HG03354 (cell line): Measurements from ENCODE around the gene NQO2.
"Not testable (repeated sequence)": the region's sequence is repeated elsewhere in the genome, so short reads cannot be mapped to it uniquely, and the experiment has no call there.

Source experiments
- ATAC-seq: cut with Tn5 transposase; IDR thresholded peaks from one replicate; pipeline ENCODE4 v1.9.1; 2021; ENCODE audit warnings: mild to moderate bottlenecking; ENCODE audit not compliant: unreplicated experiment, poor library complexity, severe bottlenecking

Gene NQO2

DNA sequence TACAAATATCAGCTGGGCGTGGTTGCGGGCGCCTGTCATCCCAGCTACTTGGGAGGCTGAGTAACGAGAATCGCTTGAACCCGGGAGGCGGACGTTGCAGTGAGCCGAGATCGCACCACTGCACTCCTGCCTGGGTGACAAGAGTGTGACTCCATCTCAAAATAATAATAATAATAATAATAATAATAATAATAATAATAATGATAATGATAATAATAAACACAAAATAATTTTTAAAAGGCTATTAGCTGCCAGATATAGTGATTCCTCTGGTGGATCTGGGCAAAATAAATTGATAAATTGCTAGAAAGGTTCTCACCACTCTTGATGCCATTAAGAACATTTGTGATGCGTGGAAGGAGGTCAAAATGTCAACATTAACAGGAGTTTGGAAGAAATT is 60.4 kb downstream of the NQO2 start:
- ATAC-seq: not testable (repeated sequence)

DNA sequence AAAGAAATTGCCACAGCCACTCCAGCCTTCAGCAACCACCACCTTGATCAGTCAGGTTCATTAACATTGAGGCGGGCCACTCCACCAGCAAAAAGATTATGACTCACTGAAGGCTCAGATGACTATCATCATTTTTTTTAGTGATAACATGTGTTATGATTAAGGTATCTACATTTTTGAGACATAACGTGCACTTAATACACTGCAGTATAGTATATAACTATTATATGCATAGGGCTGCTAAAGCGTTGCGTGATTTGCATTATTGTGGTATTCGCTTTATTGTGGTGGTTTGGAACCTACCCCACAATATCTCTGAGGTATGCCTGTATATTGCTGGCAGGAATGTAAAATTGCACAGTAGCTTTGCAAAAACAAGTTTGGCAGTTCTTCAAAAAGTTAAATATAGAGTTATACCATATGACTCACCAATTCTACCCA is 61.8 kb downstream of the NQO2 start:
- no peak for ATAC-seq

DNA sequence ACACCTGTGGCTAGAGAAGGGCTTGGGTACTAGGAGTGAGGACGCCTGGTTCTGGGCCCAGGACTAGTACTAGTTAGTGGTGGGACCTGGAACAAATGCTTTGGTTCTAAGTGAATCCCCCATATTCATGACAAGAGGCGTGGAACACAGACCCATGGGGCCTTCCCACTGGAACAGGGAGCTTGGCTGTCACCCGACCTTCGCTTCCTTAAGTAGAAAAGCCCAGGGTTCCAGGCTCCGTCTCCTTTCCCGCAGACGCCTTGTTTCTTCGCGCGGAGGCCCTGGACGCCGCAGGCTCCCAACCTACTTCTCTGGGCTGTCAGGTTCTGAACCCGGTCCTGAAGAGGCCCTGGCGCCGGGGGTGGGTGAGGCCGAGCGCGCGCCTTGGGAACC is 63.6 kb downstream of the NQO2 start:
- not testable (repeated sequence) for ATAC-seq

DNA sequence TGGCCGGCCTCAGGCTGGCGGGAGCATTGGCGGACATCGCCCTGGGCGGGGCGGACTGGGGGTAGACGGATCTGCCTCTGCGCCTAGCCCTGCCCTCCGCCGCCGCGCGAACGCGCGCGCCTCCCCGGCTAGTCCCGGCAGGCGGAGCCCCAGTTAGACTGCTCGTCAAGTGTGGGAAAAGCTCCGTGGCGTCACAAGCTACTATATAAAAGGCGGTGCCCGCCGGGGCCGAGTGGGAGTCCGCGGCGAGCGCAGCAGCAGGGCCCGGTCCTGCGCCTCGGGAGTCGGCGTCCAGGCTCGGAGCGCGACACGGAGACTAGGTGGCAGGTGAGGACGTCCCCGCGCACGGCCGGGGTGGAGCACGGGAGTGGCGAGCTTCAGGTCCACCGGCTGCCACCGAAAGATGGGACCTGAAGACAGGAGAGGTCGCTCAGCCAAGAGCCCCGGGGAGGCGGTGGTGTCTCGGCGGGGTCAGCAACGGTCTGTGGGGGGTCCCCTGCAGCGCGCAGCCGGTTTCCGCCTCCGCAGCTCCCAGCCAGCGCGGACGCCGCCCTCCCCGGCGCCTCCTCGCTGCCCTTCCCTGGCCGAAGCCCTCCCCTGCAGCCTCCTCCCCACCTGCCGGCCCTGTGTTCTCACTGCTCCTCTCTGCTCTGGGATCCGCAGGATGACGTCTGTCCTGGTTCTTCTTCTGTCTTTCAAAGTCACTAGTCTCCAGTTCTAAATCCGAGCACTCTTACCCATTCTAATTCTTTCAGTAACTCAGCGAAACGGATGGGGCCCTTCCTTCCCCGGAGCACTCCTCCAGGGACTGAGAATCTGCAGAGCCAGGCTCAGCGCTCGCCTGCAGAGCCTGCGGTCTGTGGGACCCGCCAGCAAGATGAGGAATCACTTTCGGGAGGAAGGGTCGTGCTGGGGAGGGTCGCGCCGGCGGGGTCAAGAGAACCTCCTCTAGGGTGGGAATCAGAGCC is 64.3 kb downstream of the NQO2 start:
- ATAC-seq: peak; percentile 57

DNA sequence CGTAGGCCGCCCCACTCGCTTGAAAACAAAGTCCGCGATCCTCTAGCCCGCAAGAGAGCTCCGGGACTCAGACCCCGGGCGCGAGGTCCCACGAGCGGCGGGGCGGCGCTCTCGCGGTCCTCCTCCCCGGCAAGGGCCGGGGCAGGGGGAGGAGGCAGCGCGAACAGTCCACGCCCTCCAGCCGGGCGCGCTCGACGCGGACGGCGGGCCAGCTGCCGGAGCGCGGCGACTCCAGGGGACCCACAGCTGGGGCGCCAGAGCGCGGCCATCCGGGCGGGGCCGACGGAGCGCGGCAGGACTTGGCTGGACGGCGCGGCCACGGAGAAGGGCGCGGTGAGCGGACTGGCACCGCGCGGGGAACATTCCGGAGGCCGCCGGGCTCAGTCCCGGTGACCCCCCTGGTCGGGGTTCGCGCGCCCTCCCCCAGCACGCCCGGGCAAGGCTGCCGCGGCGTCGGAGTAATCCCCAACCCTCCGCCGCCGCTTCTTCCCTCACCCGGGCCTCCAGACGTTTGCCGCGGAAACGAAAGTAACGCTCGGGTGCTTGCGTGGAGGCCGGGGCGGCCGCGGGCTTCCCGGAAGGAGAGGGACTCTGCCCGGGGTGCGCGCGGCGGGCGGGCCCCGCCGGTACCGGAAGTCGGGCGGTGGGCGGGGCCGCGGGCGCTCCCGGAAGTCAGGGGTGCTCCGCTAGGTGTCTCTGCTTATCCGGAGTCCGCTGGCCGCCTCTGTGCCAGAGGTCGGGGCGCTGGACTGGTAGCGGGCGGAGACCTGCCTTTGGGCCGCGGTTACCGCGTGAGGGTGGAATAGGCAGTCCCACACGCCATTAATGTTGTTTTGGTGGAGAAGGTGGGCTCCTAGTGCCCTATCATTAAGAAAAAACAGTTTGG is 68.9 kb downstream of the NQO2 start, which contains the start of gene RIPK1:
Gene RIPK1 (plus strand): TSS at position 166 of the 886 bp plus-strand sequence. CDS start 8,330 bp downstream, outside the sequence.
- peak; percentile 88 for ATAC-seq
